Measurements from ENCODE around the gene UCP3.
A peak's percentile ranks its signal among the peaks of the same experiment; 100 is the strongest.
"Not testable (repeated sequence)": the region's sequence is repeated elsewhere in the genome, so short reads cannot be mapped to it uniquely, and the experiment has no call there.

The UCP3 gene

DNA sequence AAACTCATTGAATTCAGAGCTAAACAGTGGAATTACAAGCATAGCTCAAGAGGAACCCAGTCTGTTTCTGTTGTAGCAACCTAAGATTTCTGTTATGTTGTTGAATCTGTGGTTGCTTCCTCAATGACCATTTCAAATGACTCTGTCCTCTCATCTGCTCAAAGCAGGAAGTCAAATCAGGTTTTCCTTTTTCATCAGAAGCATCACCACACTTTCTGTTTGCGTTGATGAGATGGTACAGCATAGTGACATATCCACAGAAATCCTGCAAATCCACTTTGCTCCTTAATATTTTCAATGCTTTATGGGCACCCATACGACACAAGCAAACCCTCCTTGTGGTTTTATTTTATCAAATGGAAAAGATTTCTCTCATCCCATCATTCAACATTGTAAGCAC lies 13.6 kb downstream of the UCP3 start:
- DNase-seq (ENCODE audit: low read depth in 2 of 2) = peak in 1 of 2 donors; percentile 16
- no peak overlapping the region for H3K4me3 ChIP-seq (replicated peaks in 1 of 2; ENCODE audit: low read depth in 2 of 2, low read length in 2 of 2)
- no peak for TF ChIP-seq CTCF (IDR thresholded peaks at IDR 0.05; ENCODE audit: low read depth, low read length)

GRCh38 chr11:73991471-73992006 lies 17.3 kb downstream of the UCP3 start:
- no peak for TF ChIP-seq CTCF (IDR thresholded peaks at IDR 0.05; ENCODE audit: low read depth, low read length)
- no peak overlapping the region for H3K4me3 ChIP-seq (replicated peaks in 1 of 2; ENCODE audit: low read depth in 2 of 2, low read length in 2 of 2)
- DNase-seq (ENCODE audit: low read depth in 2 of 2) = no peak

- no peak for DNase-seq (ENCODE audit: low read depth in 2 of 2)
- no peak for TF ChIP-seq CTCF (IDR thresholded peaks at IDR 0.05; ENCODE audit: low read depth, low read length)
- no peak overlapping the region for H3K4me3 ChIP-seq (replicated peaks in 1 of 2; ENCODE audit: low read depth in 2 of 2, low read length in 2 of 2)
Measured at GRCh38 chr11:73990730-73991129, 18.2 kb downstream of the UCP3 start.

DNA sequence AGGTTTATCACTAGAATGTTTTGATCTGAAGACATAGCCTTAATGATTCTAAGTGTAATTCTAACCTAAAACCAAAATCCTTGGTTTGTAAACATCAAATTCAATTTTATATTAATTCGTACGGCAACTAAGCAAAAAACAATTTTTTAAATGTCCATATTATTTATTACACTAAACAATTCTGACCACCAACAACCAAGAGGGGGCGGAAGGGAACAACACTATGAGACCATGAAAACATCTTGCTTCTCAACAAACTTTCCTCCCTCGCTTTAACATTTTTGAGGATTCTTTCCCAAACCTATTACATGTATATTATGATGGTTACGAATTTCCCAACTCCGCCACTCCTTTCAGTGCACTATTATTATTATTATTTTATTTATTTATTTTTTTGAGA lies 19.7 kb downstream of the UCP3 start:
- DNase-seq (ENCODE audit: low read depth in 2 of 2) = peak in 1 of 2 donors; percentile 25
- H3K4me3 ChIP-seq (replicated peaks in 1 of 2; ENCODE audit: low read depth in 2 of 2, low read length in 2 of 2) = no peak overlapping the region
- TF ChIP-seq CTCF (IDR thresholded peaks at IDR 0.05; ENCODE audit: low read depth, low read length) = no peak

GRCh38 chr11:73988227-73988626 lies 20.7 kb downstream of the UCP3 start:
- DNase-seq (ENCODE audit: low read depth in 2 of 2) = no peak
- no peak overlapping the region for H3K4me3 ChIP-seq (replicated peaks in 1 of 2; ENCODE audit: low read depth in 2 of 2, low read length in 2 of 2)
- TF ChIP-seq CTCF (IDR thresholded peaks at IDR 0.05; ENCODE audit: low read depth, low read length) = no peak

DNA sequence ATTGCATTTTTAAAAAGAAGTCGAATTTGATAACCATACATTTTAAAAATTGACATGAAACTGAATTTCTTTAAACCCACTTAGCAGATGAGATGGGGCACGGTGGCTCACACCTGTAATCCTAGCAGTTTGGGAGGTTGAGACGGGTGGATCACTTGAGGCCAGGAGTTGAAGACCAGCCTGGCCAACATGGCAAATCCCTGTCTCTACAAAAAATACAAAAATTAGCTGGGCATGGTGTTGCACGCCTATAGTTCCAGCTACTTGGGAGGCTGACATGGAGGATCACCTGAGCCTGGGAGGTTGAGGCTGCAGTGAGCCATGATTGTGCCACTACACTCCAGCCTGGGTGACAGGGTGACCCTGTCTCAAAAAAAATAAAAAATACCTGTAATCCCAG lies 23.2 kb downstream of the UCP3 start:
- not testable (repeated sequence) for DNase-seq (ENCODE audit: low read depth in 2 of 2); H3K4me3 ChIP-seq (replicated peaks in 1 of 2; ENCODE audit: low read depth in 2 of 2, low read length in 2 of 2)

DNA sequence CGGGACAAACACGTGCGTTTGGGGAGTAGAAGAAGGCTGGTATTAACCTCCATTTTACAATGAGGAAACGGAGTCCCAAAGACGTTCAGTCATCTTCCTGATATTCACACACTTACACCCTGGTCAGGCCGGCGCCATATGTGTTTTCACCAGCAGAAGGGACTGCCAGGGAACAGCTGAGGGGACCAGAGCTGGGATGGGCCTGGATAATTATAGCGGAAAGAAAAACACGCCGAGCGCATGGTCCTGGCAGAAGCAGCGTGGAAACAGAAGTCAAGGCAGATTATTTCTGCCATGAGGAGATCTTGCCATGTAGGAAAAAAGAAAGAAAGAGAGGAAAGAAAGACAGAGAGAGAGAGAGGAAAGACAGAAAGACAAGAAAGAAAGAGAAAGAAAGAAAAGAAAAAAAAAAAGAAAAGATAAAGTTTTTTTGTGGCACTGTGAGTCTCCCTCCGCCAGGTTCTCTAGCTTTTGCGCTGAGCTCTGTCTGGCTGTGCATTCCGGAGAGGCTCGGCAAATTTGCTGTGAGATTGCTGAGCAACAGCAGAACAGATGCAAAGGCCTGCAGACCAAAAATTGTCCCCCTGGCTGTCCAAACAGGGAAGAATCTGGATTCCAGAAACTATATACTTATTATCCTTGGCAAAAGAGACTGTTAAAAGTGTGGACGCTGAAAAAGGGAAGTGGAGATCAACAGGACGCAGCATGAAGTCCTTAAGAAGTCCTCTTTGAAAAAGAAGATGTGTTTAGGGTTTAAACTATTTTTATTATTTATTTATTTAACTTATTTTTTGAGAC lies 24.9 kb downstream of the UCP3 start:
- TF ChIP-seq CTCF (IDR thresholded peaks at IDR 0.05; ENCODE audit: low read depth, low read length) = no peak
- DNase-seq (ENCODE audit: low read depth in 2 of 2) = no peak
- H3K4me3 ChIP-seq (replicated peaks in 1 of 2; ENCODE audit: low read depth in 2 of 2, low read length in 2 of 2) = peak overlapping the region in 1 of 2 donors; percentile 61
